Thoracic aorta (tissue), 2 donors: Measurements from ENCODE around the gene DAB2IP. TPM values are rescaled to one million over a fixed set of nuclear protein-coding genes. Genes with fewer than 3 reads are reported as not detected.

Experiments
- ATAC-seq: fragments of 150-250 bp; one replicate; pipeline ENCODE4 v1.8.0; 2017; ENCODE audit warnings: low read depth; ENCODE audit not compliant: insufficient number of reproducible peaks, low FRiP score
- DNase-seq: peaks from one replicate; pipeline ENCODE4 v3.0.0-alpha.2; 2020; ENCODE audit warnings: low spot score
- H3K27ac ChIP-seq, 2 donors: fragments of 200-600 bp; sonication (generic); 1 replicate in 1 of 2; 2 replicates in 1 of 2; pipeline ENCODE4 v1.5.1; 2016; ENCODE audit warnings: mild to moderate bottlenecking in 2 of 2, moderate library complexity in 2 of 2
- H3K27me3 ChIP-seq: fragments of 200-600 bp; sonication (generic); replicated peaks from 2 replicates; pipeline ENCODE4 v1.6.0; 2016; ENCODE audit warnings: mild to moderate bottlenecking; ENCODE audit not compliant: insufficient read depth
- H3K36me3 ChIP-seq: fragments of 200-600 bp; sonication (generic); one replicate; pipeline ENCODE4 v1.5.1; 2016
- H3K4me1 ChIP-seq, 2 donors: fragments of 200-600 bp; sonication (generic); 1 replicate in 1 of 2; 2 replicates in 1 of 2; pipeline versions ENCODE4 v1.5.1 to v1.6.0; 2016; ENCODE audit warnings: low read depth in 2 of 2, mild to moderate bottlenecking in 1 of 2; ENCODE audit not compliant: control insufficient read depth in 1 of 2
- H3K4me3 ChIP-seq: fragments of 200-600 bp; sonication (generic); 2 replicates; pipeline ENCODE4 v1.5.1; 2016; ENCODE audit warnings: mild to moderate bottlenecking
- H3K9me3 ChIP-seq: fragments of 200-600 bp; sonication (generic); 2 replicates; pipeline ENCODE4 v1.5.1; 2016
- total RNA-seq, 2 donors: library from RNA; depleted of rRNA; stranded (reverse); fragments of >200 nt; gene quantifications; one replicate each; pipeline versions ENCODE4 v1.1.0 to v1.2.3, GENCODE V29; 2016
- TF ChIP-seq, protein P1 (sequence below): fragments of 200-600 bp; sonication (generic); IDR thresholded peaks from one replicate; pipeline ENCODE4 v1.5.1; 2019; ENCODE audit warnings: antibody characterized with exemption

DAB2IP gene
- total RNA-seq, 2 donors from 2014 or later = 87.4 to 104 TPM

DNA sequence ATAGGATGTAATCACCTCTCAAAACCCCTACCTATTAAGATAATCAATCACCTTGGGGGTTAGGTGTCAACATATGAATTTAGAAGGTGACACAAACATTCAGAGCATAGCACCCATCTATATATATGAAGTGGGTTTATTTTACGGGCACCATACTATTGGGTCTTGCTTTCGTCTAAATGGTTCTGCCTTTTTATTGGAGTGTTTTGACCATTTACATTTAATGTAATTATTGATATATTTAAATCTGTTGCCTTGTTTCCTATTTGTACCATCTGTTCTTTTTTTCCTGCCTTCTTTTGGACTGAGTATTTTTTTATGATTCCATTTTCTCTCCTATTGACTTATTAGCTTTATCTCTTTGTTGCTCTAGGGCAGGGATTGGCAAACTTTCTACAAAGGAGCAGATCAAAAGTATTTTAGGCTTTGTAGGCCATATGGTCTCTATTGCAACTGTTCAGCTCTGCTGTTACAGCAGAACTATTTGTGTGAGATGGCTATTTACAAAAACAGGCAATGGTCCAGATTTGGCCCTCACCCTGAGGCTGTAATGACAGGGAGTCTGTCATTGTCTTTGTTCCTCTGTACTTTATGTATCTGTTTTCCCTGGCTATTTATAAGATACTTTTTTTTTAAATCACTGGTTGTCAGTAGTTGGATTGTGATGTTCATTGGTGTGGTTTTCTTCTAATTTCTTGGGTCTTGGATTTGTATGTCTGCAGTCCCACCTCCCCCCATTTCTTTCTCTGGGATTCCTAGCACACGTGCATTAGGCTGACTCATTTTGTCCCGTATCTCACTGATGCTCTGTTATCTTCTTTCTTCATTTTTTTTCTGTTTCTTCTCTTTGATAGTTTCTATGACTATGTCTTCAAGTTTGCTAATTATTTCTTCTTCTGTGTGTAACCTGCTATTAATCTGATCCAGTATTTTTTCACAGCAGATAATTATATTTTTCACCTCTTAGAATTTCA lies 127.1 kb downstream of the DAB2IP start:
- H3K27me3 ChIP-seq = no peaks in the 10 kb centered on the region
- H3K4me1 ChIP-seq = peaks cover 8 to 9% of the 10 kb centered on the region in 2 donors
- H3K36me3 ChIP-seq = peaks cover 57% of the 10 kb centered on the region
- TF ChIP-seq, protein P1, sequence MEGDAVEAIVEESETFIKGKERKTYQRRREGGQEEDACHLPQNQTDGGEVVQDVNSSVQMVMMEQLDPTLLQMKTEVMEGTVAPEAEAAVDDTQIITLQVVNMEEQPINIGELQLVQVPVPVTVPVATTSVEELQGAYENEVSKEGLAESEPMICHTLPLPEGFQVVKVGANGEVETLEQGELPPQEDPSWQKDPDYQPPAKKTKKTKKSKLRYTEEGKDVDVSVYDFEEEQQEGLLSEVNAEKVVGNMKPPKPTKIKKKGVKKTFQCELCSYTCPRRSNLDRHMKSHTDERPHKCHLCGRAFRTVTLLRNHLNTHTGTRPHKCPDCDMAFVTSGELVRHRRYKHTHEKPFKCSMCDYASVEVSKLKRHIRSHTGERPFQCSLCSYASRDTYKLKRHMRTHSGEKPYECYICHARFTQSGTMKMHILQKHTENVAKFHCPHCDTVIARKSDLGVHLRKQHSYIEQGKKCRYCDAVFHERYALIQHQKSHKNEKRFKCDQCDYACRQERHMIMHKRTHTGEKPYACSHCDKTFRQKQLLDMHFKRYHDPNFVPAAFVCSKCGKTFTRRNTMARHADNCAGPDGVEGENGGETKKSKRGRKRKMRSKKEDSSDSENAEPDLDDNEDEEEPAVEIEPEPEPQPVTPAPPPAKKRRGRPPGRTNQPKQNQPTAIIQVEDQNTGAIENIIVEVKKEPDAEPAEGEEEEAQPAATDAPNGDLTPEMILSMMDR = no peak
- DNase-seq (no peak), ATAC-seq (no peak)
- no peak overlapping the region for H3K27ac ChIP-seq
- no peak overlapping the region for H3K4me3 ChIP-seq
- no peaks in the 10 kb centered on the region for H3K9me3 ChIP-seq

DNA sequence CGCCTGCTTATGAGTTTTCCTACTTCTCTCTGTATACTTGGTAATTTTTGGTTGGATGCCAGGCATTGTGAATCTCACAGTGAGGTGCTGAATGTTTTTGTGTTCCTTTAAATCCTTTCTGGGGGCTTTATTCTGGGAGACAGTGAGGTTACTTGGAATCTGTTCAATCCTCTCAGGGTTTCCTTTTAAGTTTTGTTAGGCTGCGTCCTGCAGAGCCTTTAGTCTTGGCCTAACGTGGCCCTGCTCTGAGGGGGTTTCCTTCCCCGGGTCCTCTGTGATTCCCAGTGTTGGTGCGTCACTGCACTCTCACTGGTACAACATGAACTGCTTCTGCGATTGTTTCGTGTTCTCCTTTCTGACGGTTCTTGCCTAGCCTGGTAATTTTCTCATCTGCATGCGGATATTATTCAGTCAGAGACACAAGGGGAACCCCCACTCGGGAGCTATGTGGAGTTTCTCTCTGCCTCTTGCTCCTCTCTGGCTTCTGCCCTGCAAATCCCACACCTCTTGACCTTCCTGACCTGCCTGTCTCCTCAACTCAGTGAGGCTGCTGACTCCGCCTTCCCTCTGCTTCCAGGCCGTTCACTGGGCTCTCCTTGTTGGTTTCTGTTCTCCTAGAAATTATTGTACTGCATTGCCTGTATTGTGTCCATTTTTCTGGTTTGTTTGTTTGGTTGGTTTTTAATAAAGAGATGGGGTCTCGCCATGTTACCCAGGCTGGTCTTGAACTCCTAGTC lies 128.1 kb downstream of the DAB2IP start:
- Histone ChIP-seq H3K9me3 (no peaks in the 10 kb centered on the region), H3K4me1 (peaks cover 0 to 3% of the 10 kb centered on the region in 2 donors), H3K27me3 (no peaks in the 10 kb centered on the region), H3K4me3 (no peak overlapping the region), H3K27ac (no peak overlapping the region), H3K36me3 (peaks cover 52% of the 10 kb centered on the region)
- TF ChIP-seq, protein P1 = no peak
- no peak for DNase-seq
- ATAC-seq = no peak

DNA sequence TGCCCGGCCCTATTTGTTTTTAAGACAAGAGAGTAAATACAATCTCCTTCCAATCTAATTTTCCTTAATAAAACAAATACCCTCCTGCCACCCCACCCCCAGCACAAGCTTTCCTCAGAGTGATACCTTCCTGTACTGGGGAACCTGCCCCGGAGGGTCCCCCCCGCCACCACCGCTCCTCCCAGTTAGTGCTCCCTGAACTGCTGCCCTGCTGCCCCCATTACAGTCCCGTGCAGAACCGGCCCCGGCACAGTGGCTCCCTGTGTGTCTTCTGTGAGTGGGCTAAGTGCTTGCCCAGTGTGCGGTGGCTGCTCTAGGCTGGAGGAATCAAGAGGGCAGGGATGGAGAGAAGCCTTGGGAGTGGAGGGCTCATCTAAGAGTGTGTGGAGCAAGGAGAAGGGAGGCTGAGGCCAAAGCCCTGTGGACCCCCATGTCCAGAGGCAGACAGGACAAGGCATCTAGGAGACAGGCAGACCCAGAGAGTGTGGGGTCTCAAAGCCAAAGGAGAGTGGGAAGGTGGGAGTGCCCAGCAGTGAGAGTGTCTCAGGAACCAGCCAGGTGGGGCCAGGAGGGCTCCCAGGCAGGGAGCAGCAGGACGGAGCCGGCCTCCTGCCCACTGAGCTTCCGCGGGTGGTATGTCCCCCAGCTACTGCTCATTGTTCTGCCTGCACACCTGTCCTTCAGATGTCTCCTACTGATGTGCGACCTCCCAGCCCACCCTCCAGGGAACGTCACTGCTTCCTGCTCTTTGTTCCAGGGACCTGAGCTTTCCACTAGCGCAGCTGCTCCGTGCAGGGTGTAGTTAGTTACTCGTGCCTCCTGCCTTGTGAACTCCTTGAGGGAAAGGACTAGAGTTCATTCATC lies 129.0 kb downstream of the DAB2IP start:
- H3K9me3 ChIP-seq = no peaks in the 10 kb centered on the region
- H3K4me1 ChIP-seq = peaks cover 0 to 3% of the 10 kb centered on the region in 2 donors
- H3K36me3 ChIP-seq = peaks cover 50% of the 10 kb centered on the region
- no peak for DNase-seq
- TF ChIP-seq, protein P1 = no peak
- ATAC-seq = no peak
- H3K27me3 ChIP-seq = no peaks in the 10 kb centered on the region
- H3K27ac ChIP-seq = no peak overlapping the region
- no peak overlapping the region for H3K4me3 ChIP-seq

DNA sequence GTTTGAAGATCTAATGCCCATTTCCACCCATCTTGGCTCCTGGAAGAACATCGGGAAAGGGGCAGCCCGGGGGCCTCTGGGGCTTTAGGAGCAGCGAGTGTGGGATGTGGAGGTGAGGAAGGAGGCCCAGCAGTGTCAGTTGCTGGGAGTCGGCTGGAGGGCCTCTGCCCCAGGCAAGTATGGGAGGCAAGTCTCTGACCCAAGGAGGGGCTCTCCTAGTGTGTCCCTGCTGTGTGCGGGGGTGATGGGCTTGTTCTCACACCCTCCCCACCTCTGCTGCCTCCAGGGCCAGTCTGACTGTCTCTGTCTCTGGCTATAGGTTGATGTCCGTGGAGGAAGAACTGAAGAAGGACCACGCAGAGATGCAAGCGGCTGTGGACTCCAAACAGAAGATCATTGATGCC lies 129.7 kb downstream of the DAB2IP start:
- TF ChIP-seq, protein P1 = no peak
- Histone ChIP-seq H3K27ac (no peak overlapping the region), H3K9me3 (no peaks in the 10 kb centered on the region), H3K4me1 (peaks cover 0 to 3% of the 10 kb centered on the region in 2 donors), H3K27me3 (no peaks in the 10 kb centered on the region), H3K36me3 (peaks cover 47% of the 10 kb centered on the region), H3K4me3 (no peak overlapping the region)
- DNase-seq (no peak), ATAC-seq (no peak)
